ENCODE results near the gene ENTR1. TPM values are rescaled to one million over a fixed set of nuclear protein-coding genes. Genes with fewer than 3 reads are reported as not detected.

ENTR1 gene
- total and polyA plus RNA-seq, 2 experiments from 2014 or later: 25.6 to 30.2 TPM

- Histone ChIP-seq H3K4me1 (ENCODE audit: low read depth) (no peaks in the 10 kb centered on the region), H3K9me3 (ENCODE audit: low read depth) (no peaks in the 10 kb centered on the region), H3K27ac (no peak overlapping the region), H3K36me3 (peaks cover 3% of the 10 kb centered on the region), H3K4me3 (no peak overlapping the region), H3K27me3 (no peaks in the 10 kb centered on the region)
- no peak for TF ChIP-seq CTCF (IDR thresholded peaks at IDR 0.05; ENCODE audit: low read depth, low read length)
- no peak for DNase-seq (ENCODE audit: low read depth in 1 of 2, low spot score in 1 of 2)
Measured at GRCh38 chr9:136376457-136376856, 34.0 kb downstream of the ENTR1 start.

DNA sequence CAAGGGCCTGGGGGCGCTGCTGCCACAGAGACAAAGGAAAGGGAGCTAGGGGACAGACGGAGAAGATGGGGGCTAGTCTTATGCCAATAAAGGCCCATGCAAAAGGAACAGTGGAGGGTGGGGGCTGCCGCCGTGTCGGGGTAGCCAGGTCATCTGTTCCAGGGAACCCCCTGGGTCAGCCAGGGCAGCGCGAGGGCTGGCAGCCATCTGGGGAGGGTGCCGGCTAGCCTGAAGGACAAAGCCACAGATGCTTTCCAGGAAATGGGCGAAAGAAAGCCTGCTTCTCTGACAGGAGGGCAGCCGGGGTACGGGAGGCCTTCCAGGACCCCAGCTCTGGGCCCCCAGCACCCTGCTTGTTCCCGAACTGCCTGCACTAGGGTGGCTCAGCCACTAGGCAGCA, 35.3 kb downstream of the ENTR1 start:
- no peak for TF ChIP-seq CTCF (IDR thresholded peaks at IDR 0.05; ENCODE audit: low read depth, low read length)
- no peaks in the 10 kb centered on the region for H3K27me3 ChIP-seq
- no peak for DNase-seq (ENCODE audit: low read depth in 1 of 2, low spot score in 1 of 2)

GRCh38 chr9:136374183-136374575, 36.2 kb downstream of the ENTR1 start:
- no peak overlapping the region for H3K27ac ChIP-seq
- no peak for TF ChIP-seq CTCF (IDR thresholded peaks at IDR 0.05; ENCODE audit: low read depth, low read length)
- H3K27me3 ChIP-seq: no peaks in the 10 kb centered on the region
- H3K9me3 ChIP-seq (ENCODE audit: low read depth): no peaks in the 10 kb centered on the region
- H3K36me3 ChIP-seq: peaks cover 3% of the 10 kb centered on the region
- no peak overlapping the region for H3K4me3 ChIP-seq
- no peak for DNase-seq (ENCODE audit: low read depth in 1 of 2, low spot score in 1 of 2)
- no peaks in the 10 kb centered on the region for H3K4me1 ChIP-seq (ENCODE audit: low read depth)

More for the DNA sequence above, 35.3 kb downstream of the ENTR1 start:
- no peak overlapping the region for H3K4me3 ChIP-seq
- H3K36me3 ChIP-seq: peaks cover 3% of the 10 kb centered on the region
- no peaks in the 10 kb centered on the region for H3K4me1 ChIP-seq (ENCODE audit: low read depth)
- no peak overlapping the region for H3K27ac ChIP-seq
- H3K9me3 ChIP-seq (ENCODE audit: low read depth): no peaks in the 10 kb centered on the region

- no peak within 1 kb of the TSS for H3K27ac ChIP-seq
- no peak for TF ChIP-seq CTCF (IDR thresholded peaks at IDR 0.05; ENCODE audit: low read depth, low read length)
- no peaks in the 10 kb centered on the region for H3K4me1 ChIP-seq (ENCODE audit: low read depth)
- peaks cover 3% of the 10 kb centered on the region for H3K36me3 ChIP-seq
- H3K9me3 ChIP-seq (ENCODE audit: low read depth): no peaks in the 10 kb centered on the region
- H3K27me3 ChIP-seq: no peaks in the 10 kb centered on the region
- DNase-seq (ENCODE audit: low read depth in 1 of 2, low spot score in 1 of 2): no peak
- no peak within 1 kb of the TSS for H3K4me3 ChIP-seq
Measured at GRCh38 chr9:136373300-136374182, 36.9 kb downstream of the ENTR1 start, which contains the start of gene CARD9. CARD9 (minus strand) TSS chr9:136373669; CDS start chr9:136372078, 1,591 bp downstream.

DNA sequence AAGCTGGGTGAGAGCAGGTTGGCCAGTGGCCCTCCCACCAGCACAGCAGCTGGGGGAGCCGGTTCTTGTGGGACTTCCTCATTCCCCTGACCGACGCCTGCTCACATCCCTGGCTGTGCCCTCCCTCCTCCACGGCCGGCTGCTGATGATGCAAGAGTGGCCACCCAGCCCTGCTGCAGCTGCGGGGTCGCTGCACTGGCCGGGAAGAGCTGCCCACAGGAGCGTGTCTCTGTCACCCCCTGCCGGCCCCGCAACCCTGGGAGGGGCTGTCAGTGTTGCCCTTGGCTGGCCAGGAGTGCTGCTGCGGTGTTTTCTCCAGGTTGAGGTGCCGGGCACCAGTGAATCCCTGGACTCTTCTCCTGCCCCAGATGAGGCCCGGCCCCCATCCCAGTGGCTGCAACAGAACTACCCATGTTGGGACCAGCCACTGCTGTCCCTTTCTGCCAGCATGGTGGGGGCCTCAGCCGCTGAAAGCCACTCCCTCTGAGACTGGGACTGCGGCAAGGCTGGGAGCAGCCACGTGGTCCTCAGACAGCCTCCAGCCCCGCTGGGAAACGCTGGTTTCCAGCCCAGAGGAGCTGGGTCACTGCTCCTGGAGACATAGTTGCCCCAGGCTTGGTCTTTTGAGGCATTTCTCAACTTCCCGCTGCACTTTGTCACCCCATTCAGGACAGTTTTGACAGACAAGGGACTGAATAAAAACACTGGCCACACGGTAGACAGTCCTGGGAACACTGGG, 37.7 kb downstream of the ENTR1 start:
- H3K36me3 ChIP-seq: peaks cover 3% of the 10 kb centered on the region
- no peaks in the 10 kb centered on the region for H3K4me1 ChIP-seq (ENCODE audit: low read depth)
- DNase-seq (ENCODE audit: low read depth in 1 of 2, low spot score in 1 of 2): peak; percentile 19 to 85
- no peak overlapping the region for H3K27ac ChIP-seq
- no peaks in the 10 kb centered on the region for H3K9me3 ChIP-seq (ENCODE audit: low read depth)
- peak; percentile 32 for TF ChIP-seq CTCF (IDR thresholded peaks at IDR 0.05; ENCODE audit: low read depth, low read length)
- no peak overlapping the region for H3K4me3 ChIP-seq
- H3K27me3 ChIP-seq: no peaks in the 10 kb centered on the region

All from cardiac muscle cell (in vitro differentiated cells and primary cell).